Measurements from ENCODE around the gene AP1G2.
"Not testable (repeated sequence)": the region's sequence is repeated elsewhere in the genome, so short reads cannot be mapped to it uniquely, and the experiment has no call there.

Gene AP1G2

DNA sequence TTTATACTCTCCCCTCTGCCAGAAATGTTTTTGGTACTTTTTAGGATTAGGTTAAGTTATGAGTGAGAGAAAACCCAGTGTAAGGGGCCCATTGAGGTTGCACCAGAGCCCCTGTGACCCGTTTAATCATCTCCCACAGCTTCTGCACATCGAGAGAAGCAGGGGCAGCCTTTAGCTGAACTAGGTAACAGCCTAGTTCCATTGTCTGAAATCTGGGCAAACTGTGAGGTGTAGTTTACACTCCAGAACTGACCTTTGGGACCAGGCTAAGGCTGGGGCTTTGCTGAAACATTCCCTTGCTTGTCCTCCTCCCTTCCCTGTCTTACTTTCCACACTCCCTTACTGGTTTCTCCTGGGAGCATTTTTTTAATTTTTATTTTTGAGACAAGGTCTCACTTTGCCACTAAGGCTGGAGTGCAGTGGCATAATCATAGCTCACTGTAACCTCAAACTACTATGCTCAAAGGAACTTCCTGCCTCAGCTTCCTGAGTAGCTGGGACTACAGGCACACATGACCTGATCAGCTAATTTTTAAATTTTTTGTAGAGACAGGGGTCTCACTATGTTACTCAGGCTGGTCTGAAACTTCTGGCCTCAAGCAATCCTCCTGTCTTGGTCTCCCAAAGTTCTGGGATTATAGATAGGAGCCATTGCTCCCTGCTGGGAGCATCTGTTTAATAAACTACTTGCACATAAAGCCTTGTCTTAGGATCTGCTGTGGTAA, 42.7 kb upstream of the AP1G2 start:
- Histone ChIP-seq H3K27ac (ENCODE audit: low read length) (no peak overlapping the region), H4K20me1 (ENCODE audit: insufficient read depth, low read length) (no peaks in the 10 kb centered on the region), H3K27me3 (ENCODE audit: low read depth, low read length) (peaks cover 23% of the 10 kb centered on the region; the same call in 1 of the 2 replicates)

DNA sequence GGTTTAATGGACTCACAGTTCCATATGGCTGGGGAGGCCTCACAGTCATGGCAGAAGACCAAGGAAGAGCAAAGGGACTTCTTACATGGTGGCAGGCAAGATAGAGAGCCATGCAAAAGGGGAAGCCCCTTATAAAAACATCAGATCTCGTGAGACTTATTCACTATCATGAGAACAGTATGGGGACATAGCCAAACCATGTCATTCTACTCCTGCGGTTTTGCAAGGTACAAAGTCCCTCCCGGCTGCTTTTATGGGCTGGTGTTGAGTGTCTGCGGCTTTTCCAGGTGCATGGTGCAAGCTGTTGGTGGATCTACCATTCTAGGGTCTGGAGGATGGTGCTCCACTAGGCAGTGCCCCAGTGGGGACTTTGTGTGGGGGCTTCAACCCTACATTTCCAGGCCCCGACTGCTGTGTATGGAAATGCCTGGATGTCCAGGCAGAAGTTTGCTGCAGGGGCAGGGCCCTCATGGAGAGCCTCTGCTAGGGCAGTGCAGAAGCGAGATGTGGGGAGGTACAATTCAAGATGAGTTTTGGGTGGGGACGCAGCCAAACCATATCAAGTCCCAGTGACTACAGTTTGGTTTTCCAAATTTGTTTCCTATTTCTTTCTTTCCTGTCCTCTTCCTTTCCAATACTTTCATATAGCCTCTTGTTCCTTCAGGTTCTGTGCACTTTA, 42.0 kb upstream of the AP1G2 start:
- peaks cover 23% of the 10 kb centered on the region; the same call in 1 of the 2 replicates for H3K27me3 ChIP-seq (ENCODE audit: low read depth, low read length)
- H3K9ac ChIP-seq (ENCODE audit: low read length); H3K4me2 ChIP-seq (ENCODE audit: low read length); H3K4me3 ChIP-seq (ENCODE audit: low read length); H3K79me2 ChIP-seq (ENCODE audit: low read length); H4K20me1 ChIP-seq (ENCODE audit: insufficient read depth, low read length); H3K4me1 ChIP-seq (ENCODE audit: low read length); H3K36me3 ChIP-seq (replicated peaks; ENCODE audit: low read depth, low read length); H3K9me3 ChIP-seq (ENCODE audit: insufficient read depth, low read length); H2AFZ ChIP-seq (ENCODE audit: low read depth, low read length); H3K27ac ChIP-seq (ENCODE audit: low read length): not testable (repeated sequence)

More for the DNA sequence above, 42.7 kb upstream of the AP1G2 start:
- peaks cover 8% of the 10 kb centered on the region for H3K4me1 ChIP-seq (ENCODE audit: low read length)
- H2AFZ ChIP-seq (ENCODE audit: low read depth, low read length) = no peak overlapping the region
- TF ChIP-seq, protein P1, sequence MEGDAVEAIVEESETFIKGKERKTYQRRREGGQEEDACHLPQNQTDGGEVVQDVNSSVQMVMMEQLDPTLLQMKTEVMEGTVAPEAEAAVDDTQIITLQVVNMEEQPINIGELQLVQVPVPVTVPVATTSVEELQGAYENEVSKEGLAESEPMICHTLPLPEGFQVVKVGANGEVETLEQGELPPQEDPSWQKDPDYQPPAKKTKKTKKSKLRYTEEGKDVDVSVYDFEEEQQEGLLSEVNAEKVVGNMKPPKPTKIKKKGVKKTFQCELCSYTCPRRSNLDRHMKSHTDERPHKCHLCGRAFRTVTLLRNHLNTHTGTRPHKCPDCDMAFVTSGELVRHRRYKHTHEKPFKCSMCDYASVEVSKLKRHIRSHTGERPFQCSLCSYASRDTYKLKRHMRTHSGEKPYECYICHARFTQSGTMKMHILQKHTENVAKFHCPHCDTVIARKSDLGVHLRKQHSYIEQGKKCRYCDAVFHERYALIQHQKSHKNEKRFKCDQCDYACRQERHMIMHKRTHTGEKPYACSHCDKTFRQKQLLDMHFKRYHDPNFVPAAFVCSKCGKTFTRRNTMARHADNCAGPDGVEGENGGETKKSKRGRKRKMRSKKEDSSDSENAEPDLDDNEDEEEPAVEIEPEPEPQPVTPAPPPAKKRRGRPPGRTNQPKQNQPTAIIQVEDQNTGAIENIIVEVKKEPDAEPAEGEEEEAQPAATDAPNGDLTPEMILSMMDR (IDR thresholded peaks at IDR 0.05; ENCODE audit: low read depth, low read length) = no peak
- TF ChIP-seq EZH2phosphoT487 (IDR thresholded peaks at IDR 0.05; ENCODE audit: low read depth) = no peak
- no peaks in the 10 kb centered on the region for H3K36me3 ChIP-seq (replicated peaks; ENCODE audit: low read depth, low read length)
- no peaks in the 10 kb centered on the region; the same call in 1 of the 2 replicates for H3K9me3 ChIP-seq (ENCODE audit: insufficient read depth, low read length)
- H3K4me3 ChIP-seq (ENCODE audit: low read length) = no peak overlapping the region
- no peak overlapping the region for H3K4me2 ChIP-seq (ENCODE audit: low read length)
- H3K79me2 ChIP-seq (ENCODE audit: low read length) = no peaks in the 10 kb centered on the region
- H3K9ac ChIP-seq (ENCODE audit: low read length) = no peak overlapping the region

DNA sequence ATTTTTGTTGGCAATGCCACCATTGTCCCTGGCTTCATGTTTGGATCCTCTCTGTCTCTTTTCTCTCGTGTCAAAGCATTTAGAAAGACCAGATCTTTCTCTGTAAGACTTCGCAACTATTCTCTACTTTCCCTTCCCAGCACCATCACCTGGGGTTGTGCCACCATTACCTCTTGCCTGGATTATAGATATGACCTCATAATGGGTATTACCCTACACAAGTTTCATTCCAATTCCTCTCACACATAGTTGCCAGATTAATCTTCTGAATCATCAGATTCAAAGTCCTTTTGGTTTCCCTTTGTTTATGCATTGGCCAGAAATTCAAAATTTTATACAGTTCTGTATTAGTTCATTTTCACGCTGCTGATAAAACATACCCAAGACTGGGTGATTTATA, 41.4 kb upstream of the AP1G2 start:
- H3K4me1 ChIP-seq (ENCODE audit: low read length) = peaks cover 8% of the 10 kb centered on the region
- no peaks in the 10 kb centered on the region; the same call in 1 of the 2 replicates for H3K9me3 ChIP-seq (ENCODE audit: insufficient read depth, low read length)
- H3K79me2 ChIP-seq (ENCODE audit: low read length) = no peaks in the 10 kb centered on the region
- no peaks in the 10 kb centered on the region for H3K36me3 ChIP-seq (replicated peaks; ENCODE audit: low read depth, low read length)
- no peak overlapping the region for H2AFZ ChIP-seq (ENCODE audit: low read depth, low read length)
- H3K4me2 ChIP-seq (ENCODE audit: low read length) = no peak overlapping the region
- H4K20me1 ChIP-seq (ENCODE audit: insufficient read depth, low read length) = no peaks in the 10 kb centered on the region
- peaks cover 23% of the 10 kb centered on the region; the same call in 1 of the 2 replicates for H3K27me3 ChIP-seq (ENCODE audit: low read depth, low read length)
- no peak overlapping the region for H3K27ac ChIP-seq (ENCODE audit: low read length)
- TF ChIP-seq, protein P1 (IDR thresholded peaks at IDR 0.05; ENCODE audit: low read depth, low read length) = no peak
- no peak for TF ChIP-seq EZH2phosphoT487 (IDR thresholded peaks at IDR 0.05; ENCODE audit: low read depth)
- no peak overlapping the region for H3K4me3 ChIP-seq (ENCODE audit: low read length)
- H3K9ac ChIP-seq (ENCODE audit: low read length) = no peak overlapping the region

DNA sequence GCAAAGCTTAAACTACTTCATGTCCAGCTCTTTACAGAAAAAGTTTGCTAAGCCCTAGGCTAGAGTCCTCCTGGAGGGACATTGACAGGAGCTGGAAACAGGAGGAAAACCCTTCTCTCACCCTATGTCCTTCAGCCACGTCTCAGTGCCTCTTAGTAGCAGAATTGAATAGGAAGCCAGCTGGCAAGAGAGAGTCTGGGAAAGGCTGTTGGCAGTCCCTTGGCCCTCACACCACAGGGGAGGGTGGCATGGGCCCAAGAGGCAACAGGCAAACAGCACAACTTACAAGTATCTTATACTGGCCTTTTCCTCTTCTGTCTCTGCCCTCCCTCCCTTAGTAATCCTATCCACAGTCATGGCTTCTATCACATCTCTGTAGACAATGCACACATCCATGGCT, 40.9 kb upstream of the AP1G2 start:
- Histone ChIP-seq H3K79me2 (ENCODE audit: low read length) (no peaks in the 10 kb centered on the region), H3K9ac (ENCODE audit: low read length) (no peak overlapping the region), H3K36me3 (replicated peaks; ENCODE audit: low read depth, low read length) (no peaks in the 10 kb centered on the region), H3K9me3 (ENCODE audit: insufficient read depth, low read length) (no peaks in the 10 kb centered on the region; the same call in 1 of the 2 replicates), H3K27me3 (ENCODE audit: low read depth, low read length) (peaks cover 19% of the 10 kb centered on the region; the same call in 1 of the 2 replicates), H3K27ac (ENCODE audit: low read length) (no peak overlapping the region), H2AFZ (ENCODE audit: low read depth, low read length) (no peak overlapping the region), H4K20me1 (ENCODE audit: insufficient read depth, low read length) (no peaks in the 10 kb centered on the region), H3K4me3 (ENCODE audit: low read length) (no peak overlapping the region), H3K4me1 (ENCODE audit: low read length) (peaks cover 8% of the 10 kb centered on the region), H3K4me2 (ENCODE audit: low read length) (no peak overlapping the region)
- TF ChIP-seq, protein P1 (IDR thresholded peaks at IDR 0.05; ENCODE audit: low read depth, low read length) = no peak
- TF ChIP-seq EZH2phosphoT487 (IDR thresholded peaks at IDR 0.05; ENCODE audit: low read depth) = no peak
